GM12891 (cell line): ENCODE results near the gene ICAM4.
A peak's percentile ranks its signal among the peaks of the same experiment; 100 is the strongest.

ENCODE experiments used
- DNase-seq: peaks from one replicate; pipeline ENCODE4 v3.0.0; 2011; ENCODE audit warnings: low spot score; ENCODE audit not compliant: insufficient read length
- FAIRE-seq: peaks from 2 replicates; lab custom pipeline; 2011; peaks lifted over from hg19 to GRCh38; lab: Jason Lieb, UNC
- PAX5 ChIP-seq: IDR thresholded peaks from 2 replicates; pipeline ENCODE4 v1.6.1; 2011; ENCODE audit warnings: low read length, moderate library complexity, mild to moderate bottlenecking; ENCODE audit not compliant: insufficient read depth, severe bottlenecking
- POLR2A ChIP-seq: IDR thresholded peaks from 2 replicates; pipeline ENCODE4 v1.6.1; 2011; ENCODE audit warnings: low read depth, low read length, control low read depth
- POLR2AphosphoS5 ChIP-seq: IDR thresholded peaks from 2 replicates; pipeline ENCODE4 v1.6.1; 2011; ENCODE audit warnings: low read depth, low read length, control low read depth
- POU2F2 ChIP-seq: IDR thresholded peaks from 2 replicates; pipeline ENCODE4 v1.6.1; 2011; ENCODE audit warnings: low read depth, mild to moderate bottlenecking, control low read depth, low read length, moderate library complexity
- SPI1 ChIP-seq: IDR thresholded peaks from 2 replicates; pipeline ENCODE4 v1.6.1; 2011; ENCODE audit warnings: low read depth, low read length, control low read depth
- TAF1 ChIP-seq: IDR thresholded peaks from 2 replicates; pipeline ENCODE4 v1.6.1; 2011; ENCODE audit warnings: low read depth, low read length, control low read depth

Gene ICAM4

GRCh38 chr19:10316229-10317044, 29.7 kb downstream of the ICAM4 start:
- no peak for FAIRE-seq
- no peak for DNase-seq
- no peak for TF ChIP-seq POLR2A
- TF ChIP-seq SPI1, result no peak
- no peak for TF ChIP-seq PAX5
- TF ChIP-seq POLR2AphosphoS5, result no peak

- TF ChIP-seq TAF1, result no peak
- FAIRE-seq (no peak), DNase-seq (no peak)
These were observed 30.5 kb downstream of the ICAM4 start for GRCh38 chr19:10317045-10317856.

- no peak for TF ChIP-seq SPI1
- no peak for TF ChIP-seq POU2F2
- no peak for TF ChIP-seq PAX5
- TF ChIP-seq TAF1, result no peak
- TF ChIP-seq POLR2AphosphoS5, result no peak
- TF ChIP-seq POLR2A, result no peak
- no peak for FAIRE-seq
- DNase-seq, result no peak
These were observed 31.2 kb downstream of the ICAM4 start for GRCh38 chr19:10317857-10318462.

GRCh38 chr19:10318807-10319682, 32.3 kb downstream of the ICAM4 start:
- DNase-seq (no peak), FAIRE-seq (no peak)
- TF ChIP-seq POU2F2, result no peak
- TF ChIP-seq POLR2A, result peak; percentile 28; the same call in 1 of the 2 replicates

GRCh38 chr19:10320602-10321416, 34.1 kb downstream of the ICAM4 start:
- DNase-seq (no peak), FAIRE-seq (no peak)
- TF ChIP-seq POLR2AphosphoS5 (no peak), POU2F2 (no peak), TAF1 (no peak), POLR2A (no peak), PAX5 (no peak), SPI1 (no peak)

- TF ChIP-seq SPI1 (no peak), POU2F2 (no peak), POLR2AphosphoS5 (no peak; the same call in 1 of the 2 replicates), TAF1 (no peak), POLR2A (no peak), PAX5 (no peak)
- DNase-seq (no peak), FAIRE-seq (no peak)
These were observed 34.7 kb downstream of the ICAM4 start for GRCh38 chr19:10321417-10321797.

- no peak for TF ChIP-seq SPI1
- TF ChIP-seq PAX5, result no peak
- no peak for TF ChIP-seq POU2F2
- peak; percentile 51; the same call in 1 of the 2 replicates for TF ChIP-seq POLR2AphosphoS5
- TF ChIP-seq POLR2A, result peak; percentile 65
- TF ChIP-seq TAF1, result no peak
- peak; percentile 66 for FAIRE-seq
- DNase-seq, result no peak
These were observed 35.4 kb downstream of the ICAM4 start for GRCh38 chr19:10321874-10322835.

GRCh38 chr19:10325732-10326131, 39.0 kb downstream of the ICAM4 start:
- DNase-seq (no peak), FAIRE-seq (no peak)

More at GRCh38 chr19:10325732-10326131, 39.0 kb downstream of the ICAM4 start:
- TF ChIP-seq TAF1 (no peak), POLR2AphosphoS5 (no peak), POLR2A (no peak), POU2F2 (no peak), SPI1 (no peak), PAX5 (no peak)
